HepG2 (cell line): ENCODE measurements around the gene FGD6. TPM values are rescaled to one million over a fixed set of nuclear protein-coding genes. Genes with fewer than 3 reads are reported as not detected.

ENCODE experiments used
- ARNT2 ChIP-seq: sonication (generic); formaldehyde crosslinking; IDR thresholded peaks from 2 replicates; pipeline ENCODE4 v1.8.0; 2022; ENCODE audit warnings: mild to moderate bottlenecking, low read depth, missing genetic modification reagents, moderate library complexity
- CTCF ChIP-seq: sonication (generic); formaldehyde crosslinking; IDR thresholded peaks from 2 replicates; pipeline ENCODE4 v1.5.0; 2020; ENCODE audit warnings: mild to moderate bottlenecking, missing genetic modification reagents, moderate library complexity
- ERF ChIP-seq: IDR thresholded peaks from 2 replicates; pipeline ENCODE4 v1.6.1; 2018; ENCODE audit warnings: missing biosample characterization, missing genetic modification reagents
- FOXA1 ChIP-seq, 2 experiments: fragments of 450-650 bp in 1 of 2; sonication (generic) in 1 of 2; formaldehyde crosslinking in 1 of 2; IDR thresholded peaks; 2 replicates each; pipeline versions ENCODE4 v1.4.0 to v1.6.1; 2016 to 2020; ENCODE audit warnings: missing genetic modification reagents in 1 of 2
- FOXO4 ChIP-seq: sonication (generic); formaldehyde crosslinking; conservative IDR thresholded peaks from 2 replicates; pipeline ENCODE4 v1.8.1; 2023; ENCODE audit warnings: missing genetic modification reagents
- GMEB1 ChIP-seq: sonication (generic); formaldehyde crosslinking; IDR thresholded peaks from 2 replicates; pipeline ENCODE4 v1.5.1; 2020; ENCODE audit warnings: missing genetic modification reagents, mild to moderate bottlenecking, borderline replicate concordance
- JUNB ChIP-seq: sonication (generic); formaldehyde crosslinking; IDR thresholded peaks from 2 replicates; pipeline ENCODE4 v1.8.0; 2022; ENCODE audit warnings: missing genetic modification reagents, mild to moderate bottlenecking, borderline replicate concordance
- KAT8 ChIP-seq: IDR thresholded peaks from 2 replicates; pipeline ENCODE4 v1.6.1; 2016; ENCODE audit warnings: missing genetic modification reagents, missing compliant biosample characterization
- KLF13 ChIP-seq: sonication (generic); formaldehyde crosslinking; IDR thresholded peaks from 2 replicates; pipeline ENCODE4 v1.4.0; 2020; ENCODE audit warnings: mild to moderate bottlenecking, missing genetic modification reagents
- KMT2A ChIP-seq: sonication (generic); formaldehyde crosslinking; IDR thresholded peaks from 2 replicates; pipeline ENCODE4 v1.4.0; 2020; ENCODE audit warnings: missing genetic modification reagents
- LCORL ChIP-seq, 2 experiments: fragments of 450-650 bp in 1 of 2; sonication (generic) in 1 of 2; formaldehyde crosslinking in 1 of 2; IDR thresholded peaks; 2 replicates each; pipeline versions ENCODE4 v1.5.0 to v1.6.1; 2017 to 2020; ENCODE audit warnings: antibody characterized with exemption in 1 of 2, missing genetic modification reagents in 1 of 2
- MED1 ChIP-seq: sonication (generic); formaldehyde crosslinking; IDR thresholded peaks from 2 replicates; pipeline ENCODE4 v1.4.0; 2020; ENCODE audit warnings: missing genetic modification reagents
- MED13 ChIP-seq: sonication (generic); formaldehyde crosslinking; IDR thresholded peaks from 2 replicates; pipeline ENCODE4 v1.5.0; 2020; ENCODE audit warnings: missing genetic modification reagents
- SETDB1 ChIP-seq: sonication (generic); formaldehyde crosslinking; IDR thresholded peaks from 2 replicates; pipeline ENCODE4 v1.5.1; 2020; ENCODE audit warnings: missing genetic modification reagents, mild to moderate bottlenecking, borderline replicate concordance
- SP5 ChIP-seq: IDR thresholded peaks from 2 replicates; pipeline ENCODE4 v1.6.1; 2016; ENCODE audit warnings: low read depth, borderline replicate concordance
- SUZ12 ChIP-seq: fragments of 150-350 bp; IDR thresholded peaks from 2 replicates; pipeline ENCODE4 v1.6.1; 2014; ENCODE audit warnings: low read depth, low read length
- ZFP82 ChIP-seq: sonication (generic); formaldehyde crosslinking; IDR thresholded peaks from 2 replicates; pipeline ENCODE4 v1.5.1; 2020; ENCODE audit warnings: mild to moderate bottlenecking, missing genetic modification reagents, borderline replicate concordance
- ZFY ChIP-seq: sonication (generic); formaldehyde crosslinking; IDR thresholded peaks from 2 replicates; pipeline ENCODE4 v1.4.0; 2020; ENCODE audit warnings: missing genetic modification reagents
- ZNF230 ChIP-seq: sonication (generic); formaldehyde crosslinking; IDR thresholded peaks from 2 replicates; pipeline ENCODE4 v1.4.0; 2020; ENCODE audit warnings: mild to moderate bottlenecking, missing genetic modification reagents
- ZNF274 ChIP-seq: sonication (generic); formaldehyde crosslinking; IDR thresholded peaks from 2 replicates; pipeline ENCODE4 v1.5.1; 2020; ENCODE audit warnings: mild to moderate bottlenecking, missing genetic modification reagents
- ZNF296 ChIP-seq: sonication (generic); formaldehyde crosslinking; conservative IDR thresholded peaks from 2 replicates; pipeline ENCODE4 v1.5.0; 2020; ENCODE audit warnings: mild to moderate bottlenecking, missing genetic modification reagents
- ZNF33A ChIP-seq: sonication (generic); formaldehyde crosslinking; IDR thresholded peaks from 2 replicates; pipeline ENCODE4 v1.5.1; 2020; ENCODE audit warnings: missing genetic modification reagents, mild to moderate bottlenecking, moderate library complexity, borderline replicate concordance
- ZNF501 ChIP-seq: sonication (generic); formaldehyde crosslinking; IDR thresholded peaks from 2 replicates; pipeline ENCODE4 v1.5.1; 2020; ENCODE audit warnings: mild to moderate bottlenecking, moderate library complexity, missing genetic modification reagents
- ZNF614 ChIP-seq: IDR thresholded peaks from 2 replicates; pipeline ENCODE4 v1.6.1; 2018; ENCODE audit warnings: missing biosample characterization, missing genetic modification reagents, inconsistent platforms, borderline replicate concordance
- polyA plus RNA-seq, 8 experiments: library from polyadenylated mRNA; depleted of rRNA in 3 of 8; stranded (reverse) in 7 of 8; unstranded in 1 of 8; fragments of >200 nt; fragmentation: Illumina TruSeq in 4 of 8; extraction: Trizol in 4 of 8; gene quantifications; 2 replicates each; pipeline versions ENCODE4 v1.2.1 to v1.2.3, GENCODE V29; 2011 to 2016; ENCODE audit warnings: low read depth in 4 of 8, missing spikeins in 1 of 8, mixed read lengths in 1 of 8; ENCODE audit not compliant: insufficient read depth in 1 of 8
- total RNA-seq, 5 experiments: library from RNA; depleted of rRNA; stranded (reverse); fragments of >200 nt; fragmentation: Illumina TruSeq; extraction: Trizol; gene quantifications; 2 replicates each; pipeline ENCODE4 v1.2.3, GENCODE V29; 2016; ENCODE audit warnings: low read depth in 1 of 5

The FGD6 gene
- total and polyA plus RNA-seq, 2 of the 13 experiments (the other 11 are each of a cell fraction or from before 2014, with no cell fraction given): 2.2 to 4.3 TPM

GRCh38 chr12:95217377-95218149 lies at the start of gene FGD6, which contains the start of gene VEZT (continued):
- peak; percentile 17; the same call in 1 of the 2 replicates for TF ChIP-seq ZFP82
- peak; percentile 82 for TF ChIP-seq CTCF (CRISPR knock-in tag)
- 0 out of 2 replicates have a peak, but pooled peaks have one; percentile 69 for TF ChIP-seq KLF13 (CRISPR knock-in tag)
- peak; percentile 83 for TF ChIP-seq KAT8 (CRISPR knock-in tag)
- TF ChIP-seq LCORL (IDR thresholded peaks at IDR 0.05): no peak
- peak; percentile 74 for TF ChIP-seq LCORL (CRISPR knock-in tag; IDR thresholded peaks at IDR 0.05)
- peak; percentile 47 for TF ChIP-seq SP5 (CRISPR knock-in tag)
- TF ChIP-seq FOXO4 (CRISPR knock-in tag): peak; percentile 82; the same call in 1 of the 2 replicates
- peak; percentile 77; the same call in 1 of the 2 replicates for TF ChIP-seq ZNF274 (CRISPR knock-in tag)
- TF ChIP-seq ERF (CRISPR knock-in tag): peak; percentile 84
- TF ChIP-seq ZNF296 (CRISPR knock-in tag): 0 out of 2 replicates have a peak, but pooled peaks have one; percentile 32
- TF ChIP-seq MED13 (CRISPR knock-in tag): 0 out of 2 replicates have a peak, but pooled peaks have one; percentile 1
- peak; percentile 70; the same call in 1 of the 2 replicates for TF ChIP-seq KMT2A (CRISPR knock-in tag)
- TF ChIP-seq FOXA1 (IDR thresholded peaks at IDR 0.05): no peak
- no peak for TF ChIP-seq FOXA1 (CRISPR knock-in tag; IDR thresholded peaks at IDR 0.05)
- TF ChIP-seq MED1 (CRISPR knock-in tag): peak; percentile 66
- TF ChIP-seq ZNF501 (CRISPR knock-in tag): peak; percentile 91
- TF ChIP-seq ZNF614 (CRISPR knock-in tag): peak; percentile 54; the same call in 1 of the 2 replicates
- TF ChIP-seq GMEB1 (CRISPR knock-in tag): peak; percentile 87
- no peak for TF ChIP-seq SETDB1
- peak; percentile 88; the same call in 1 of the 2 replicates for TF ChIP-seq ZNF230
- peak; percentile 92 for TF ChIP-seq ZFY (CRISPR knock-in tag)
- TF ChIP-seq JUNB: no peak
- 0 out of 2 replicates have a peak, but pooled peaks have one; percentile 54 for TF ChIP-seq ZNF33A (CRISPR knock-in tag)
- TF ChIP-seq ARNT2 (CRISPR knock-in tag): peak; percentile 83
- peak; percentile 72 for TF ChIP-seq SUZ12
